ENCODE results near the gene CYP4F22. TPM values are rescaled to one million over a fixed set of nuclear protein-coding genes. Genes with fewer than 3 reads are reported as not detected.

Gene CYP4F22
- total and polyA plus RNA-seq, 12 donors = not detected

GRCh38 chr19:15525291-15525690, 17.0 kb downstream of the CYP4F22 start:
- Histone ChIP-seq H3K27ac (no peak overlapping the region), H3K9me3 (peaks cover 0 to 5% (median 0%) of the 10 kb centered on the region in 11 donors), H3K36me3 (no peaks in the 10 kb centered on the region), H3K4me1 (no peaks in the 10 kb centered on the region), H3K4me3 (no peak overlapping the region), H3K27me3 (peaks cover 0 to 60% (median 18%) of the 10 kb centered on the region in 7 donors)
- TF ChIP-seq CTCF (IDR thresholded peaks at IDR 0.05) = no peak
- intact Hi-C loops (cut with DNase I) = loop anchor here in 1 of 10 donors (10.0 kb wide), 1 partner anchor 50 kb away; the partner anchor contains the start of gene PGLYRP2
- no peak for ATAC-seq
- 70 to 78% methylated on average over 15 of the region's 15 CpGs for WGBS, 2 donors
- no peak for DNase-seq

GRCh38 chr19:15526408-15526807, 18.1 kb downstream of the CYP4F22 start:
- WGBS, 2 donors = 69 to 74% methylated on average over 2 of the region's 2 CpGs
- Histone ChIP-seq H3K36me3 (no peaks in the 10 kb centered on the region), H3K27ac (no peak overlapping the region), H3K27me3 (peaks cover 0 to 57% (median 18%) of the 10 kb centered on the region in 7 donors), H3K9me3 (peaks cover 0 to 13% (median 0%) of the 10 kb centered on the region in 11 donors), H3K4me1 (no peaks in the 10 kb centered on the region), H3K4me3 (no peak overlapping the region)
- ATAC-seq (no peak), DNase-seq (no peak)
- intact Hi-C loops (cut with DNase I) = loop anchor here in 1 of 10 donors (10.0 kb wide), 1 partner anchor 52 kb away; the partner anchor contains the start of gene PGLYRP2
- TF ChIP-seq CTCF (IDR thresholded peaks at IDR 0.05) = no peak

- H3K4me3 ChIP-seq = no peak overlapping the region
Measured at GRCh38 chr19:15527705-15528104, 19.4 kb downstream of the CYP4F22 start.

GRCh38 chr19:15529774-15530372, 21.5 kb downstream of the CYP4F22 start:
- intact Hi-C loops (cut with DNase I) = loop anchor here in 1 of 10 donors (10.0 kb wide), 1 partner anchor 55 kb away; the partner anchor contains the start of gene PGLYRP2
- Histone ChIP-seq H3K4me1 (peaks cover 0 to 11% (median 0%) of the 10 kb centered on the region in 9 donors), H3K27ac (no peak overlapping the region), H3K4me3 (no peak overlapping the region), H3K9me3 (peaks cover 0 to 13% (median 0%) of the 10 kb centered on the region in 11 donors), H3K36me3 (no peaks in the 10 kb centered on the region), H3K27me3 (peaks cover 0 to 55% (median 13%) of the 10 kb centered on the region in 7 donors)
- DNase-seq = no peak
- no peak for TF ChIP-seq CTCF (IDR thresholded peaks at IDR 0.05)
- ATAC-seq = no peak
- WGBS, 2 donors = 63 to 65% methylated on average over 8 of the region's 8 CpGs

More at GRCh38 chr19:15527705-15528104, 19.4 kb downstream of the CYP4F22 start:
- ATAC-seq (no peak), DNase-seq (no peak)
- intact Hi-C loops (cut with DNase I) = loop anchor here in 1 of 10 donors (10.0 kb wide), 1 partner anchor 53 kb away; the partner anchor contains the start of gene PGLYRP2
- Histone ChIP-seq H3K36me3 (no peaks in the 10 kb centered on the region), H3K27ac (no peak overlapping the region), H3K4me1 (peaks cover 0 to 3% (median 0%) of the 10 kb centered on the region in 9 donors), H3K27me3 (peaks cover 0 to 57% (median 14%) of the 10 kb centered on the region in 7 donors), H3K9me3 (peaks cover 0 to 13% (median 0%) of the 10 kb centered on the region in 11 donors)
- no peak for TF ChIP-seq CTCF (IDR thresholded peaks at IDR 0.05)
- WGBS, 2 donors = 51 to 59% methylated on average over 3 of the region's 3 CpGs
